Vagina (tissue), 2 donors: Measurements from ENCODE around the gene SIRT1.

Experiments used
- CTCF ChIP-seq, 3 experiments: fragments of 450-650 bp in 2 of 3; fragments of 200-600 bp in 1 of 3; sonication (generic) in 1 of 3; IDR thresholded peaks; one replicate each; pipeline ENCODE4 v1.5.1; 2017 to 2019; ENCODE audit warnings: antibody characterized with exemption in 3 of 3, mild to moderate bottlenecking in 2 of 3, moderate library complexity in 2 of 3
- POLR2AphosphoS5 ChIP-seq, 2 donors: sonication (generic); formaldehyde crosslinking; IDR thresholded peaks; one replicate each; pipeline ENCODE4 v1.9.0; 2017; ENCODE audit warnings: antibody characterized with exemption in 2 of 2, mild to moderate bottlenecking in 2 of 2, low read depth in 1 of 2; ENCODE audit not compliant: insufficient read depth in 1 of 2

GRCh38 chr10:67841737-67842136 is 42.7 kb upstream of the SIRT1 start:
- TF ChIP-seq CTCF (IDR thresholded peaks at IDR 0.05) (no peak), POLR2AphosphoS5 (IDR thresholded peaks at IDR 0.05; ENCODE audit: insufficient read depth in 1 of 2, low read depth in 1 of 2) (no peak)
